SU-DHL-6 (cell line): Measurements from ENCODE around the gene EXO5.
"Not testable (repeated sequence)": the region's sequence is repeated elsewhere in the genome, so short reads cannot be mapped to it uniquely, and the experiment has no call there.

ENCODE experiments used
- EZH2phosphoT487 ChIP-seq: fragments of 200-600 bp; sonication (generic), shearing (Covaris generic); conservative IDR thresholded peaks from 2 replicates; pipeline ENCODE4 v1.6.1; 2018; ENCODE audit warnings: mild to moderate bottlenecking, antibody characterized with exemption, low read length, moderate library complexity, mixed read lengths
- TF ChIP-seq, protein P1 (sequence below): fragments of 200-600 bp; sonication (generic); IDR thresholded peaks from one replicate; pipeline ENCODE4 v1.5.1; 2017; ENCODE audit warnings: antibody characterized with exemption, mild to moderate bottlenecking, low read length, moderate library complexity; ENCODE audit not compliant: insufficient read depth, poor library complexity, severe bottlenecking

DNA sequence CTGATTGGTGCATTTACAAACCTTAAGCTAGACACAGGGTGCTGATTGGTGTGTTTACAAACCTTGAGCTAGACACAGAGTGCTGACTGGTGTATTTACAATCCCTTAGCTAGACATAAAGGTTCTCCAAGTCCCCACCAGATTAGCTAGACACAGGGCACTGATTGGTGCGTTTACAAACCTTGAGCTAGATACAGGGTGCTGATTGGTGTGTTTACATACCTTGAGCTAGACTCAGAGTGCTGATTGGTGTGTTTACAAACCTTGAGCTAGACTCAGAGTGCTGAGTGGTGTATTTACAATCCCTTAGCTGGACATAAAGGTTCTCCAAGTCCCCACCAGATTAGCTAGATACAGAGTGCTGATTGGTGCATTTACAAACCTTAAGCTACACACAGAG, 49.7 kb downstream of the EXO5 start:
- TF ChIP-seq, protein P1, sequence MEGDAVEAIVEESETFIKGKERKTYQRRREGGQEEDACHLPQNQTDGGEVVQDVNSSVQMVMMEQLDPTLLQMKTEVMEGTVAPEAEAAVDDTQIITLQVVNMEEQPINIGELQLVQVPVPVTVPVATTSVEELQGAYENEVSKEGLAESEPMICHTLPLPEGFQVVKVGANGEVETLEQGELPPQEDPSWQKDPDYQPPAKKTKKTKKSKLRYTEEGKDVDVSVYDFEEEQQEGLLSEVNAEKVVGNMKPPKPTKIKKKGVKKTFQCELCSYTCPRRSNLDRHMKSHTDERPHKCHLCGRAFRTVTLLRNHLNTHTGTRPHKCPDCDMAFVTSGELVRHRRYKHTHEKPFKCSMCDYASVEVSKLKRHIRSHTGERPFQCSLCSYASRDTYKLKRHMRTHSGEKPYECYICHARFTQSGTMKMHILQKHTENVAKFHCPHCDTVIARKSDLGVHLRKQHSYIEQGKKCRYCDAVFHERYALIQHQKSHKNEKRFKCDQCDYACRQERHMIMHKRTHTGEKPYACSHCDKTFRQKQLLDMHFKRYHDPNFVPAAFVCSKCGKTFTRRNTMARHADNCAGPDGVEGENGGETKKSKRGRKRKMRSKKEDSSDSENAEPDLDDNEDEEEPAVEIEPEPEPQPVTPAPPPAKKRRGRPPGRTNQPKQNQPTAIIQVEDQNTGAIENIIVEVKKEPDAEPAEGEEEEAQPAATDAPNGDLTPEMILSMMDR, result not testable (repeated sequence)
- TF ChIP-seq EZH2phosphoT487, result not testable (repeated sequence)
